Activated CD8-positive, alpha-beta memory T cell treated with anti-CD3 and anti-CD28 coated beads for 36 hours (primary cell): ENCODE measurements around the gene GLT8D2. TPM values are rescaled to one million over a fixed set of nuclear protein-coding genes. Genes with fewer than 3 reads are reported as not detected.

Experiments used
- CTCF ChIA-PET: fragments of 350-600 bp; sonication (Branson Sonifier 250); formaldehyde crosslinking; loops from one replicate; lab custom pipeline; 2021; ENCODE audit warnings: antibody characterized with exemption; lab: Charles Lee
- POLR2A ChIA-PET: fragments of 350-600 bp; sonication (Branson Sonifier 250); formaldehyde crosslinking; loops from one replicate; lab custom pipeline; 2021; ENCODE audit warnings: antibody characterized with exemption; lab: Charles Lee
- total RNA-seq, 2 experiments: library from RNA; stranded (reverse); gene quantifications; one replicate each; pipeline ENCODE4 v1.2.3, GENCODE V29; 2021

GLT8D2 gene
- total RNA-seq, 2 experiments from 2014 or later = 0.10 to 0.13 TPM

DNA sequence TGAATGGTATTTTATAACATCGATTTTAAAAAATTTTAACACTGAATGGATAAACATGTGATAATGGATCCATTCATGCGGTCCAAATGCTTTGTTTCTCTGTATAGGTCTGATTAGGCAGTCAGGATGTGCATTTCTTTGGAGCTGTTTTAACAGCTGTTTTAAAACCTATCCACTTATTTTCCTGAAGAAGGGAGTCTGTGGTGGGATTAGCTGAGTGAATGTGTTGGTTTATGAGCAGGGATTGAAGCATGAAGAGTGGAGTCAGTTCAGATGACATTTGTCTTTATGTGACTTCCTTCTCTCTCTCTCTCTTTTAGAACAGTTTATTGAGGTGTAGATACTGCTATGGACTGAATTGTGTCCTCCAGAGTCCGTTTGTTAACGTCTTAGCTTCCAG lies 37.7 kb downstream of the GLT8D2 start:
- ChIA-PET CTCF (no interaction called here), POLR2A (no interaction called here)

GRCh38 chr12:104011253-104011652 lies 38.7 kb downstream of the GLT8D2 start:
- ChIA-PET CTCF (no interaction called here), POLR2A (no interaction called here)

- ChIA-PET CTCF (no interaction called here), POLR2A (no interaction called here)
These were observed 39.3 kb downstream of the GLT8D2 start for GRCh38 chr12:104010606-104011169.

- POLR2A ChIA-PET = no interaction called here
- CTCF ChIA-PET = no interaction called here
These were observed 39.9 kb downstream of the GLT8D2 start for GRCh38 chr12:104010121-104010520.

- ChIA-PET CTCF (no interaction called here), POLR2A (no interaction called here)
These were observed 43.1 kb downstream of the GLT8D2 start for GRCh38 chr12:104006929-104007328.

- ChIA-PET CTCF (no interaction called here), POLR2A (no interaction called here)
These were observed 46.4 kb downstream of the GLT8D2 start for GRCh38 chr12:104003596-104003995.

DNA sequence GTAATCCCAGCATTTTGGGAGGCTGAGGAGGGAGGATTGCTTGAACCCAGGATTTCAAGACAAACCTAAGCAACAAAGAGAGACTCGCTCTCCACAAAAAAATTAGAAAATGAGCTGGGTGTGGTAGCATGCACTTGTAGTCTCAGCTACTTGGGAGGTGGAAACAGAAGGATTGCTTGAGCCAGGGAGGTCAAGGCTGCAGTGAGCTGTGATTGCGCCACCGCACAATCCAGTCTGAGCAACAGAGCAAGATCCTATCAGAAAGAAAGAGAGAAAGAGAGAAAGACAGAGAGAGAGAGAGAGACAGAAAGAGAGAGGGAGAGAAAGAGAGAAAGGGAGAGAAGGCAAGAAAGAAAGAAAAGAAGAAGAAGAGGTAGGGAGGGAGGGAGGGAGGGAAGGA lies 47.3 kb downstream of the GLT8D2 start:
- ChIA-PET CTCF (no interaction called here), POLR2A (no interaction called here)

GRCh38 chr12:104000807-104001434 lies 49.1 kb downstream of the GLT8D2 start:
- ChIA-PET CTCF (no interaction called here), POLR2A (no interaction called here)

DNA sequence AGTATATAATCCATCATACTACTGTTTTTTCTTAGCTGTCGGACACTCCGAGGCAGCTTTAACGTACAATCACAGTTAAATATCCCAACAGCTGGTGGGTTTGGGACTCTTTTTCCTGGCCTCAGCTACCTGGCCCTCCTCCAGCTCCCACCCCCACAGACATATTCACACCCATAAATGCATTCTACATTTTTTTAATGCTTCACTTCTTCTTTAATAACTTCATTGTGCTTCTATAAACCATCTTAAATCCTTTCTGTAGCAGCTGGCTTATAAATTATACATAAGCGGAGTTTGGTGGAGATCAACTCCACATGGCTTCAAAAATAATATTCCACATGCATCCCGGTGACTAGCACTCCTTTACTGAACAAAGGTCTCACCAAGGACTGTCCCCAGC lies 51.0 kb downstream of the GLT8D2 start:
- ChIA-PET POLR2A (no interaction called here), CTCF (no interaction called here)

DNA sequence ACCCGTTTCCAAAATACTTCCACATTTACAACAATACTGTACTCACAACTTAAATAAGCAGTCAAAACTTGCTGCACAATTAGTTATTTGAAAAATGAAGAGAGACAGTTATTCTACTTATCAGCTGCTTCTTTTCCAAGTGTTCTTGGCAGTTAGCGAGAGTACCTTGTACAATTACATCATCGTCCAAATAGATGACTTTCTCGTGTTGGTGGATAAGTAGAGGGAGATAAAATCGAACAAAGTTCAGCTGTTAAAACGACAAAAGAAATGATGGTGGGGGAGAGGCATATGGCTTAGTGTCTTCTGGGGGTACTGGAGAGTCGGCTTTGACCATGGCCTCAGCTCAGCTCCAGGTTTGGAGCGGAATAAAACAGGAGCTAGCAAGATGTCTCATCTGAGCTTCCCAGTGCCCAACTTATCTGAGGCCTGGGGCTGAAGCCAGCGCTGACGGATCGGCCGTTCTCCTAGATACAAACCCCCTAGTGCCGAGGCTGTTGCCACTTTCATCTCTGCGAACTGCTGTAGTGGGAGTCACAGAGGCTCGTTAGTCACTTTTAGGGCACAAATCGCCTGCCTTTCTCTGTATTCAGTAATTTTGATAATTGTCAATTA lies 52.6 kb downstream of the GLT8D2 start:
- ChIA-PET POLR2A (no interaction called here), CTCF (interaction anchor here (1.2 to 1.4 kb wide), 2 partner anchors 112 to 132 kb away, joined by 3 read pairs; no protein-coding TSS in a partner anchor)

- POLR2A ChIA-PET = no interaction called here
- CTCF ChIA-PET = interaction anchor here (1.4 kb wide), 1 partner anchor 113 kb away, joined by 3 read pairs; no protein-coding TSS in a partner anchor
These were observed 53.4 kb downstream of the GLT8D2 start for GRCh38 chr12:103996595-103996994.

GRCh38 chr12:103994235-103994634 lies 55.8 kb downstream of the GLT8D2 start:
- ChIA-PET POLR2A (no interaction called here), CTCF (no interaction called here)

DNA sequence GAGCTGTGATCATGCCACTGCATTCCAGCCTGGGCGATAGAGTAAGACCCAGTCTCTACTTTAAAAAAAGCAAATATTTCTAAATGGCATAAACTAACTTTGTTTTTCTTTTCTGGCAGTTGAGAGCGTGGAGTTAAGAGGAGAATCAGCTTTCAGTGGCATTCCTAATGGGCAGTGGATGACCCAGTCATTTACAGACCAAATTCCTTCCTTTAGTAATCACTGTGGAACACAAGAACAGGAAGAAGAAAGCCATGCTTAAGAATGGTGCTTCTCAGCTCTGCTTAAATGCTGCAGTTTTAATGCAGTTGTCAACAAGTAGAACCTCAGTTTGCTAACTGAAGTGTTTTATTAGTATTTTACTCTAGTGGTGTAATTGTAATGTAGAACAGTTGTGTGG lies 63.2 kb downstream of the GLT8D2 start:
- ChIA-PET POLR2A (no interaction called here), CTCF (no interaction called here)

DNA sequence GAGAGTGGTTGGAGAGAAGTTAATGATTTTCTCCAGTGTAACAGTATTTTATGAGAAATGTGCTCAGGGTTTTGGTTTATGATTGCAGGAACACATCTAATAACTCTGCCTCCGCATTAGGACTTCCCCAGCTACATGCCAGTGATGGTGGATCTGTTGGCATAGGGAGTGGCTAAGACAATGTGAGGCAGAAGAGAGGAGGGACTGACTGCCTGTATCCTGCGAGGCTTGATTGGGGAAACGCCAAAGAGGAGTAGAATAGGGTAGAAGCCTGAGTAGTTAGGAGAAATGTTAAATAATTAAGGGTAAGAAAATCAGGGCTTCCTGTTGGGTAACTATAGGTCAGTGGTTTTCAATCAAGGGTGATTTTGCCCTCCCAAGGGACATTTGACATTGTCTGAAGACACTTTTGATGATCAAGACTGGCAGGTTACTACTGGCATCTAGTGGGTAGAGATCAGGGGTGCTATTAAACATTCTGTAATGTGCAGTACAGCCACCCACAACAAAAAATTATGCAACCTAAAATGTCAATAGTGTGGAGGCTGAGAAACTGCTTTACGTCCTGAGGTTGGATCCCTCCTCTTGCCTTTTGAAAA lies 71.5 kb downstream of the GLT8D2 start:
- ChIA-PET POLR2A (no interaction called here), CTCF (no interaction called here)

DNA sequence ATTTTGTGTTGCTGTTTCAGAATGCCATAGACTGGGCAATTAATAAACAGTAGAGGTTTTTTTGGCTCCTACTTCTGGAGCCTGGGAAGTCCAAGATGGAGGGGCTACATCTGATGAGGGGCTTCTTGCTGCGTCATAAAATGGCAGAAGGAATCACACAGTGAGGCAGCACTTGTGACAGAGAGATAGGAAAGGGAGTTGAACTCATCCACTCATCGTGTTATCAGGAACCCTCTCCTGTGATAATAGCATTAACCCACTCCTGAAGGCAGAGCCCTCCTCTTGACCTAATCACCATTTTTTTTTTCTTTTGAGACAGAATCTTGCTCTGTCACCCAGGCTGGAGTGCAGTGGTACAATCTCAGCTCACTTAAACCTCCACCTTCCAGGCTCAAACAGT lies 74.6 kb downstream of the GLT8D2 start:
- POLR2A ChIA-PET = no interaction called here

GRCh38 chr12:103973909-103974308 lies 76.1 kb downstream of the GLT8D2 start:
- ChIA-PET POLR2A (no interaction called here), CTCF (interaction anchor here (0.6 kb wide), 1 partner anchor 1411 kb away, joined by 3 read pairs; no protein-coding TSS in a partner anchor)

More for the DNA sequence above, 74.6 kb downstream of the GLT8D2 start:
- CTCF ChIA-PET = no interaction called here

DNA sequence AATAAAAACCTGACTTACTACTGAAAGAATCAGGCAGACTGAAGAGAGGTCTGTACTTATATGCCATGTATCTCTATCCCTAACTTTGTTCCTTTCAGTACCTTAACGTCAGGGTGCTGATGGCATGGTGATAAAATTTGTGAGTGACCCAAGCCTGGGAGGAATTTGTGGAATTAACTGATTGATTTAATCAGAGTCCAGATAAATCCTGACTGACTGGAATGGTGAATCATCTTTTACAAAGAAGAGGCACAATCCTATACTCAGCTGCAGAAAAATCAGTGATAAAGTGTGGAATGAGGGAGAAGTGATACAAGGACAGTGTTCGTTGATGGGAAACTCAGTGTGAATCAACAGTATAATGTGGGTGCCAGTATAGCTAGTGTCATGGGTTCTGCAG lies 80.6 kb downstream of the GLT8D2 start:
- CTCF ChIA-PET = interaction anchor here (1.0 kb wide), 1 partner anchor 88 kb away, joined by 3 read pairs; no protein-coding TSS in a partner anchor
- POLR2A ChIA-PET = no interaction called here

DNA sequence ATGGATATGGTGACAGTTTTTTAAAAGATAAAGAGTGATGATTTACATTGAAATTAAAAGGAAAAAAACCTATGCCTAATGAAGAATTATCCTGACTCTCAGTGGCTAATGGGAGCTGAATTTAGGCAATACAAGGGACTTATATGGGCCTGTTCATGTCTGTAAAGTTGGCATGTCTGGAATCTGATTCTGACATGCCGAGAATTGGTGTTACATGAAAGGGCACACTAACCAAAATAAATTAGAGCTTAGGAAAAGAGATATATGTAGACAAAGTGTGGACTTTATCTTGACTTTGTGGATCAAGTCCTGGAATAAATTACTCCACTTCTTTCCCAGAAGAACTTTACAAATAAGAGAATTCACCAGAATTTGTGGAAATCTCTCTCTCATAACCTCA lies 83.3 kb downstream of the GLT8D2 start:
- ChIA-PET CTCF (interaction anchor here (0.6 to 2.2 kb wide), 5 partner anchors 10 to 1902 kb away, joined by 3 to 12 read pairs (median 5); a partner anchor contains a TSS), POLR2A (interaction anchor here (1.2 to 3.3 kb wide), 4 partner anchors 10 to 171 kb away, joined by 4 to 40 read pairs (median 18); partner anchors contain the start of genes HSP90B1, NFYB and NT5DC3)

DNA sequence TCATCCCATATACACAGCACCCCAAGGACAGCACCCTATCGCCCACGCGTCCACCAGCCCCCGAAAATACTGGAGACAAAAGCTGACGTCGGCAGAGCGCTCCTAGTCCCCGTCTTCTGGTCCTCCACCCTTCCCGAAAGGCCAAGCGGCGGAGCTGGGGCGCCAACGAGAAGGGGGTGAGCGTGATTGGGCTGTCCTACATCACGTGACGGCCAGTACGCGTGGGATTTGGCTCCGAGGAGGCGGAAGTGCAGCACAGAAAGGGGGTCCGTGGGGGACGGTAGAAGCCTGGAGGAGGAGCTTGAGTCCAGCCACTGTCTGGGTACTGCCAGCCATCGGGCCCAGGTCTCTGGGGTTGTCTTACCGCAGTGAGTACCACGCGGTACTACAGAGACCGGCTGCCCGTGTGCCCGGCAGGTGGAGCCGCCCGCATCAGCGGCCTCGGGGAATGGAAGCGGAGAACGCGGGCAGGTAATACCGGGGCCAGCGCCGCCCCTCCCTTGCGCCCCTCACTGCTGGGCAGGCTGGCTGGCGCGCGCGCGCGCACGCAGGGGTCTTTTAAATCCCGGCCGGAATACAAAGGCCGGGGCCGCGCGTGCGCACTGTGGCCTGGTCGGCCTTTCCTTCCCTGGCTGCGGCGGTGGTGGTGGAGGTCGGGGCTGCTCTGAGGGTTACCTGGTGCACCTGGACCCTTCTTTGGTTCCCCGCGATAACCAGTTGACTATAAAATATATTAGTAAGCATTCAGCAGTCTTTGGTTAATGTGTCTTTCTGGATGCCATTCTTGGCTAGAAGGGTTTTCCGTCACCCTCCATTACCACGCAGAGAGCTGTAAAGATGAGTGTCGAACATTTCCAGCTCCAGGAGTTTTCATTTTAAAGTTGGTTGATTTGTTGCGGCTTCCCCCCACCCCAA lies 84.1 kb downstream of the GLT8D2 start, which contains the start of gene TDG:
TSS of gene TDG (plus strand) at position 283 of the 915 bp plus-strand sequence. CDS start at position 449, 166 bp downstream.
- POLR2A ChIA-PET = interaction anchor here (1.1 to 3.3 kb wide), 6 partner anchors 9 to 173 kb away, joined by 3 to 40 read pairs (median 6); partner anchors contain the start of genes HSP90B1, NFYB and NT5DC3
- CTCF ChIA-PET = interaction anchor here (0.8 to 2.2 kb wide), 6 partner anchors 9 to 144 kb away, joined by 3 to 12 read pairs (median 6); partner anchors contain the start of gene HSP90B1
